H4 (cell line): ENCODE results near the gene STARD4. TPM values are rescaled to one million over a fixed set of nuclear protein-coding genes. Genes with fewer than 3 reads are reported as not detected.

Experiments
- DNase-seq: peaks from one replicate; pipeline ENCODE4 v3.0.0-alpha.2; 2015; ENCODE audit warnings: low spot score
- total RNA-seq: library from RNA; depleted of rRNA; stranded (reverse); fragments of >200 nt; shearing (Covaris generic); gene quantifications from 2 replicates; pipeline ENCODE4 v1.2.3, GENCODE V29; 2014; rRNA removed

Gene STARD4
- 67.1 and 91.0 TPM in 2 replicates for total RNA-seq

- DNase-seq: peak; percentile 97
Observed at GRCh38 chr5:111512375-111513130, at the start of gene STARD4. STARD4 (minus strand) TSS chr5:111512535; CDS start chr5:111507433, 5,102 bp downstream.

DNA sequence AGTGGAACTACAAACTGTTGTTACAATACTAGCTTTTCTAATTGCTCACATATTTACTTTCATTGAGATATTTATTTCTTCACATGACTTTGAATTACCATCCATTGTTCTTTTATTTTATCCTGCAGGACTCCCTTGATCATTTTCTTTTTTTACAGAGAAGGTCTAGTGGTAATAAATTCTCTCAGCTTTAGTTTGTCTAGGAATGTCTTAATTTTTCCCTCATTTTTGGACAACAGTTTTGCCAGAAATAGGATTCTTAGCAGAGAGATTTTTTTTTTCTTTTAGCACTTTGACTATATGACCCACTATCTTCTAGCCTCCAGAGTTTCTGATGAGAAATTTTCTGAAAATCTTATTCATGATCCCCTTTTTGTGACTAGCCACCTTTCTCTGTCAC lies 47.3 kb upstream of the STARD4 start:
- DNase-seq: no peak

DNA sequence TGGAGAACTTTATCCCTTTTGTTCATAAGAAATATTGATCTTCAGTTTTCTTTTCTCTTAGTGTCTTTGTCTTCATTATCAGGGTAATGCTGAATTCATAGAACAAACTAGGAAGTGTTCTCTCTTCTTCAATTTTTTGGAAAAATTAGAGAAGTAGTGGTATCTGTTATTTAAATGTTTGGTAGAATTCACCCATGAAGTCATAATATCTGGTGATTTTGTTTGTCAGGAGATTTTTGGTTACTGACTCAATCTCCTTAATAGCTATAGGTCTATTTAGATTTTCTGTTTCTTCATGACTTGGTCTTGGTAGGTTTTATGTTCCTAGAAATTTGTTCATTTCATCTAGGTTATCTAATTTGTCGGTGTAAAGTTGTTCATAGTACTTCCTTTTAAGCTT lies 45.4 kb upstream of the STARD4 start:
- DNase-seq: no peak

GRCh38 chr5:111557111-111557510 lies 44.8 kb upstream of the STARD4 start:
- no peak for DNase-seq

DNA sequence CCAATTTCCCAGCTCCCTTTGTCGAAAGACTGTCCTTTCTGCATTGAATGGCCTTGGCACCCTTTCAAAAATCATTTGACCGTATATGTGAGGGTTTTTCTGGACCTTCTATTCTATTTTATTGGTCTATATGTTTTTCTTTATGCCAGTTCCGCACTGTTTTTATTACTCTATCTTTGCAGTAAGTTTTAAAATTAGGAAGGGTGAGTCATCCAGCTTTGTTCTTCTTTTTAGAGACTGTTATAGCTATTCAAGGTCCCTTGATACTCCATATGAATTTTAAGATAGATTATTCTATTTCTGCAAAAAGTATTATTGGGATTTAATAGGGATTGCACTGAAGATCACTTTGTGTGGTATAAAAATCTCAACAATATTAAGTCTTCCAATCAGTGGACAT lies 44.2 kb upstream of the STARD4 start:
- no peak for DNase-seq

DNA sequence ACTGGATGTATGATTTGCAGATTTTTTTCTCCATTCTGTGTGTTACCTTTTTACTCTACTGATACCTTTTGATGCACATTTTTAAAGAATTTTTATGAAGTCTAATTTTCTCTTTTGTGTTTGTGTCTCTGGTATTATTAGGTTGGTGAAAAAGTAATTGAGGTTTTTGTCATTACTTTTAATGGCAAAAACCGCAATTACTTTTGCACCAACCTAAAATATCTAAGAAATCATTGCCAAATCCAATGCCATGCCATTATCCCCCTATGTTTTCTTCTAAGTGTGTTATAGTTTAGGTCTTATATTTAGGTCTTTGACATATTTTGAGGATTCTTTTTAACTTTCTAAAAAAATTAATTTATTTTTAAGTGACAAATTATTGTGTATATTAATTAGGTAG lies 43.4 kb upstream of the STARD4 start:
- no peak for DNase-seq

GRCh38 chr5:111553868-111554267 lies 41.5 kb upstream of the STARD4 start:
- DNase-seq: no peak

DNA sequence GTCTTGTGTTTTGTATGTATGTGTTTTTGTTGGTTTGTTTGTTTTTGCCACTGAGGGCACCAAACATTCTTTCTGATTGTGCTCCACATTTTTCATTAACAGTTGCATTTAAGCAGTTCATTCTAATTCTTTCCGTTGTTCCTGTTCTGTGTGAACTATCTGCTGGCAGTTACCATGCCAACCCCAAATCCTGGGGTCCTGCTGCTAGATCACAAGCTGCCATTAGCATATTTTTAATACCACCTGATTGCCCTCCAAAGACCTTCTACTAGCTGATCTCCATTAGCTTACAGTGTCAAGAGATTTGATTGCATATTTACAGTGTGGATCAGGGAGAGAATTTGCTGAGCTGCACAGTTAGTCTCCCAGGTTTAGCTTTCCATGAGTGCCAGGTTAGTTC lies 40.6 kb upstream of the STARD4 start:
- no peak for DNase-seq

DNA sequence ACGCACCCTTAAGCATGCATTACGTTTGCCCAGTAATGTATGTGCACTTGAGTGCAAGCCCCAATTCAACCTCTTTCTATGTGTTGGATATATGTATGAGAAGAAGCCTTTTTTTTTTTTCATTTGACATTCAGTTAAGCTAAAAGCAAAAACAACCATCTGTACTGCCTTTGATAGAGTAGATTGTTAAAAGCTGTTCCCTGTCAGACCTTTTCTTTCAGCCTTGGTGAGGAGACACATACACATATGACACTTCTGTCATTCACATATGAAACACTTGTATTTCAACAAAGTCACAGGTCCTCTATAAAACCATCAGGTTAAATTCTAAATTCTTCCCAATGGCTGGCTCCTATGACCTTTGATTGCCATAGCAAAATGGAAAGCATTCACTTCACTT lies 40.2 kb upstream of the STARD4 start:
- no peak for DNase-seq

- no peak for DNase-seq
Observed at GRCh38 chr5:111551569-111552275, 39.4 kb upstream of the STARD4 start.

DNA sequence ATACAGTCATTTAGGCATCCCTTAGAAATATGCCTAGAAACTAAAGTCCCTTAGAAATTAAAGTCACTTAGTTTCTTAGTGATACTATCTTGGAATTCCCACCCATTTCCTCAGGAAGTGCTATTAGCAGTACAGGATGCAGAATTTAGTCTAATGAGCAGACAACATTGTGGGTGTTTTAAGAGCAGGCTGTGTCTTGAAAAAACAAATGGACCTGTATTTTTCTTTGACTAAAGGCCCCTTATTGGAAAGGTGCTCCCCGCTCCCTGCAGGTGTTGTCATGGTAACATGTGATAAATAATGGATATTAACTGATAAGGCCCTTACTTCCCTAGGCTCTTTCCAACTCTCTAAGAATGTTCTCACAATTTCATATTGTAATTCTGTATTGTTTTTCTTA lies 38.8 kb upstream of the STARD4 start:
- DNase-seq: no peak

DNA sequence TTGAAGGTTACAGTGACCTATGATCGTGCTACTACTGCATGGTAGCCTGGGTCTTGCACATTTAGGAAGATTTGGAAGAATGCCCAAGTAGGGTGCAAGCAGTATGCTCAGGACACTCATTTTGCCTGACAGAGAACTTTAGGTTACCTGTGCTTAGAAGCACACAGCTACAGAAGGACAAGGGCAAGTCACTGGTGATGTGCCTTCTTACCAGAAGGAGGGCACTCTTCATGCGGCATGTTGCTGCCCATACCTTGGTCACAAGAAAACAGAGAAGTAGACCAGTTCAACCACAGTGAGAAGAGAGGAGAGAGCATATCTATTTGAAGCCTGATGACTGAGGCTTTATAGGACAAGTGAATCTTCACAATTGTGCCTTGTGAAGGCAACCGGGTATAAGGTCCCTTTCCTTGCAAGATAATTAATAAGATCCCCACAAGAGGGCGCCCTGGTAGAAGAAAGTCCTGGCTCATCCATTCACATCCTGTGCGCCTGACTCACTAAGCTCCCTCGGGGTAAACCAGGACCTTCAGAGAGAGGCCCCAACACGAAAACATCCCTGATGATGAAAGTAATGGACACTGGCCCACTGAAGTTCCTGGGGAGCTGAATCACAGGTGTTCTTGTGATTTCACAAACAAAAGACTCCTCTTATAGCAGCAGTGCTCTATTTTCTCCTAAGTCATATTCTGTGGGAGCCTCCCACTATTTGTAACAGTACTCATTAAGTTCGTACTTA lies 38.1 kb upstream of the STARD4 start:
- DNase-seq: peak; percentile 92

GRCh38 chr5:111548992-111549649 lies 36.8 kb upstream of the STARD4 start:
- DNase-seq: peak; percentile 61

DNA sequence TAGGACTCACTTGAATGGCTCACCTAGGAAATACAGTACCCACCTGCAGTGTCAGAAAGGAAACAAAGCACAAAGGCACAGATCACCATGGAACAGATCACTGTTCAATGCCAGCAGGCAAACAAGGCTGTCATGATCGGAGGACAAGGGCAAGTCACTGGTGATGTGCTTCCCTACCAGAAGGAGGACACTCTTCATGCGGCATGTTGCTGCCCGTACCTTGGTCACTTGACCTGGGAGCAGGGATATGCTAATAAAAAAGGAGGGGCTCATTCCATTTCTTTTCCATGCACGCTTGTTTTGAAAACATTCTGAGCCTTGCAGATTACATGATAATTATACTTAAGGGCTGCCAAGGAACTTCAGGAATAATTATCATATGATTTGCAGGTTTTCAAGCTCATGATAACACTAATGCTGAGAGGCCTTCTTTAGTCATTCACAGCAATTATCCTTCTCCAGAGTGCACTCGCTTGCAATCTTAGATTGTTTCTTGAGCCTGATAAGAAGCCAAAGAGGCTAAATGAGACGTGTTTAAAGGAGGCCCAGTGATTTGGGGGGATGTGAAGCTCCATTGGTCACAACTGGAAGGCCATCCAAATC lies 36.1 kb upstream of the STARD4 start:
- DNase-seq: no peak

- no peak for DNase-seq
Observed at GRCh38 chr5:111545031-111545430, 32.7 kb upstream of the STARD4 start.

DNA sequence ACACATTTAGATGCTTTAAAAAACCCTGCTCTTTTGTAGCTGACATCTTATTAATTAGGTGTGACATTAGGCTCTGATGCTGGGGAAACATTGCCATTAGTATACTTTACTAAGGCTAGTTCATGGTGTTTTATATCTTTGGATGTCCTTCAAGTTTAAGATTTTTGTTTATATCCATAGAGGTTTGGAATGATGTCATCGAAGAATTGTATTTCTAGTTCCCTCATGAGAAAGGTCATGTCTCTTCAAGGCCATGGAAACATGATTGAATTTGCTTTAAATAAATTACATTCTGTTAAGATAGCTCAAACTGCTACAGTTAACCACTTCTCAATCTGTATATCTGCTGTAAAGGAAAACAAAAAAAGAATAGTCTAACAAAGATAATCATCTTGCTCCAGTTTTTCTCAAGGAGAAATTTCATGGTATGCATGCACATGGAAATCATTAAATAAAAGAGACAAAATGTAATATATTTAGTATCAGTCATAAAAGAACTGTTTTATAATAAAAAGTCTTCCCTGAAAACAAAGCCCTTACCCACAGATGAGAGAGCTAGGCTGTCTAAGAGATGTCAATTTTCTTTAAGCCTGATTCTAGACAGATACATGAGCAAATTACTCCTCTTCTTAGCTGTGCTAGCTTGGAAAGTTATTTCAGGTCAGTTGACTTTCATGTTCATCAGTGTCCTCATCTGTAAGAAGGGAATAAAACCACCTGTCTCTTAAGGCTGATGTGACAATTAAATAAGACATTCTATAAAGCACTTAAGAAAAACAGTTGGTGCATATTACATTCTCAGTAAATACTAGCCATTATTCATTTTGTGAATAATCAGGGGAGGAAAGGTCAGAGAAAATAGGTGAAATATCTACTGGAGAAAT lies 25.0 kb upstream of the STARD4 start:
- DNase-seq: no peak

DNA sequence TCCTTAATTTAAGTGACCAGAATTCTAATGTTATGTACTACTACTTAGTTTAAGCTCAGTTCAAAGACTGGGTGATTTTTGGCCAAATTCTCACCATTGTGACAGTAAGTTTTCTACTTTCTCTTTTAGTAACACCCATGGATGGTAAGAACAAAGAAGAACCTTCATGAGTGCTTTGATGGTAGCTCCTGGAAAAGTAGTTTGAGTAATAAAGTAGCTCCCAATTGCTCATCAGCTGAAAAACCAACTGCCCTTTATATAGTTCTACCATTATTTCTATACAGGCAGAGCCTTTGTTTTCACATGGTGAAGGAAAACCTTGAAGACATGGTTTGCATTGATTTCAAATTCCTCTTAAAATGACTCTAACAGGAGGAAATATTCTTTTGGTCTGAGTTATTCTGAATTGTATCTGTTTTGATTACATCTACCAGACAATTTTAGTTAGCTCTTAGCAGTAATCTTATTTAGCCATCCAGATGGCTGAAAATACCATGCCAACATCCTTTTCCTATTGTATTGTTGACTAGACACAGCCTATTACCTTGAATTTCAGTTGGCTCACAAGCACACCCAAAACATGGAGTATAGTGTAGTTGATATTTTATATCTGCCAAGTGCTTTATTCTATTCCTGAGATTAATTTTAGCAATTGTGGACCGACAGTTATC lies 23.7 kb upstream of the STARD4 start:
- DNase-seq: no peak

- no peak for DNase-seq
Observed at GRCh38 chr5:111532886-111533582, 20.7 kb upstream of the STARD4 start.

GRCh38 chr5:111530298-111530740 lies 18.0 kb upstream of the STARD4 start:
- peak; percentile 78 for DNase-seq
